SK-N-SH treated with all-trans-retinoic acid at 6 μM for 48 hours (cell line): ENCODE data around the gene FAM89B.

ENCODE experiments used
- ARNTL ChIP-seq: fragments of 450-650 bp; formaldehyde crosslinking; IDR thresholded peaks from 2 replicates; pipeline ENCODE4 v1.5.0; 2020; ENCODE audit warnings: low read depth, mild to moderate bottlenecking, moderate library complexity, borderline replicate concordance
- BACH2 ChIP-seq: fragments of 250-450 bp; sonication (Bioruptor Pico); IDR thresholded peaks from 2 replicates; pipeline ENCODE4 v1.9.0; 2021; ENCODE audit warnings: mild to moderate bottlenecking, borderline replicate concordance
- CSDC2 ChIP-seq: fragments of 250-450 bp; sonication (Bioruptor Pico); IDR thresholded peaks from 2 replicates; pipeline ENCODE4 v1.5.0; 2020; ENCODE audit warnings: mild to moderate bottlenecking, moderate library complexity
- GLIS3 ChIP-seq: fragments of 250-450 bp; sonication (Bioruptor Pico); IDR thresholded peaks from 2 replicates; pipeline ENCODE4 v1.5.0; 2020; ENCODE audit warnings: mild to moderate bottlenecking, moderate library complexity
- POU6F1 ChIP-seq: fragments of 250-450 bp; sonication (Bioruptor Pico); IDR thresholded peaks from 2 replicates; pipeline ENCODE4 v1.8.0; 2021; ENCODE audit warnings: low read depth, mild to moderate bottlenecking, moderate library complexity, borderline replicate concordance
- RARB ChIP-seq: fragments of 250-450 bp; sonication (Bioruptor Pico); IDR thresholded peaks from 2 replicates; pipeline ENCODE4 v1.8.0; 2021; ENCODE audit warnings: mild to moderate bottlenecking, moderate library complexity
- ZFP3 ChIP-seq: fragments of 250-450 bp; sonication (Bioruptor Pico); IDR thresholded peaks from 2 replicates; pipeline ENCODE4 v1.5.0; 2020; ENCODE audit warnings: mild to moderate bottlenecking, moderate library complexity

GRCh38 chr11:65609665-65610064 is 37.3 kb downstream of the FAM89B start:
- TF ChIP-seq ZFP3 (CRISPR knock-in tag) (no peak), CSDC2 (no peak), GLIS3 (no peak), POU6F1 (CRISPR knock-in tag) (no peak), BACH2 (no peak), RARB (CRISPR knock-in tag) (no peak), ARNTL (CRISPR knock-in tag) (no peak)
